Common myeloid progenitor, CD34-positive (primary cell): ENCODE results near the gene TLCD5.

Experiments used
- CTCF ChIA-PET: fragments of 350-600 bp; sonication (Branson Sonifier 250); formaldehyde crosslinking; loops from one replicate; lab custom pipeline; 2021; ENCODE audit warnings: antibody characterized with exemption; lab: Charles Lee
- POLR2A ChIA-PET: fragments of 350-600 bp; sonication (Branson Sonifier 250); formaldehyde crosslinking; loops from one replicate; lab custom pipeline; 2021; ENCODE audit warnings: antibody characterized with exemption; lab: Charles Lee
- DNase-seq, 3 donors: peaks; one replicate each; pipeline versions ENCODE4 v3.0.0 to v3.0.0-alpha.2; 2013
- H3K27ac ChIP-seq, 2 experiments: 1 replicate in 1 of 2; 2 replicates in 1 of 2; pipeline ENCODE4 v1.7.0; 2013; ENCODE audit warnings: inconsistent platforms in 2 of 2, low read length in 2 of 2, mild to moderate bottlenecking in 2 of 2, low read depth in 1 of 2, moderate library complexity in 1 of 2; ENCODE audit not compliant: severe bottlenecking in 2 of 2, insufficient read depth in 1 of 2, poor library complexity in 1 of 2
- H3K27me3 ChIP-seq, 5 experiments: replicated peaks in 2 of 5; 1 replicate in 3 of 5; 2 replicates in 2 of 5; pipeline versions ENCODE4 v1.6.1 to v1.7.0; 2013; ENCODE audit warnings: low read length in 4 of 5, mild to moderate bottlenecking in 2 of 5, moderate library complexity in 2 of 5, inconsistent platforms in 1 of 5; ENCODE audit not compliant: insufficient read depth in 5 of 5, control insufficient read depth in 4 of 5
- H3K36me3 ChIP-seq, 4 experiments: 1 replicate in 2 of 4; 2 replicates in 2 of 4; pipeline versions ENCODE4 v1.6.1 to v1.7.0; 2013; ENCODE audit warnings: low read length in 3 of 4, control low read depth in 1 of 4, mild to moderate bottlenecking in 1 of 4; ENCODE audit not compliant: control insufficient read depth in 4 of 4, insufficient read depth in 4 of 4
- H3K4me1 ChIP-seq, 4 experiments: 1 replicate in 3 of 4; 2 replicates in 1 of 4; pipeline versions ENCODE4 v1.6.1 to v1.7.1; 2013; ENCODE audit warnings: low read length in 3 of 4, mild to moderate bottlenecking in 3 of 4, control low read depth in 1 of 4, inconsistent platforms in 1 of 4, moderate library complexity in 1 of 4; ENCODE audit not compliant: control insufficient read depth in 4 of 4, insufficient read depth in 4 of 4; ENCODE audit errors: control extremely low read depth in 1 of 4
- H3K4me3 ChIP-seq, 7 experiments: 1 replicate in 4 of 7; 2 replicates in 3 of 7; pipeline versions ENCODE4 v1.5.1 to v1.7.0; 2013; ENCODE audit warnings: mild to moderate bottlenecking in 7 of 7, low read length in 6 of 7, moderate library complexity in 6 of 7, inconsistent platforms in 2 of 7, low read depth in 2 of 7, control low read depth in 1 of 7; ENCODE audit not compliant: insufficient read depth in 4 of 7, control insufficient read depth in 1 of 7; ENCODE audit errors: extremely low read depth in 1 of 7
- H3K9me3 ChIP-seq, 5 experiments: 1 replicate in 4 of 5; 2 replicates in 1 of 5; pipeline versions ENCODE4 v1.6.1 to v1.7.1; 2013; ENCODE audit warnings: low read length in 4 of 5, mild to moderate bottlenecking in 2 of 5, inconsistent platforms in 1 of 5, low read depth in 1 of 5, moderate library complexity in 1 of 5; ENCODE audit not compliant: control insufficient read depth in 4 of 5, insufficient read depth in 2 of 5; ENCODE audit errors: control extremely low read depth in 1 of 5
- WGBS: methylation state at CpG from one replicate; pipeline ENCODE4 v1.1.5; 2013; ENCODE audit not compliant: insufficient coverage; 5-methylcytosine and 5-hydroxymethylcytosine counted together

The TLCD5 gene

GRCh38 chr11:120346233-120346632 lies 21.1 kb downstream of the TLCD5 start:
- H3K27me3 ChIP-seq = peaks cover 11 to 71% (median 30%) of the 10 kb centered on the region in 5 experiments
- H3K4me1 ChIP-seq = peaks cover 11 to 16% (median 14%) of the 10 kb centered on the region in 4 experiments
- peaks cover 0 to 8% (median 2%) of the 10 kb centered on the region in 5 experiments for H3K9me3 ChIP-seq
- no peak for DNase-seq
- CTCF ChIA-PET = interaction anchor here (0.7 kb wide), 1 partner anchor 22 kb away, joined by 3 read pairs; no protein-coding TSS in a partner anchor
- H3K36me3 ChIP-seq = no peaks in the 10 kb centered on the region
- POLR2A ChIA-PET = no interaction called here
- H3K4me3 ChIP-seq = no peak overlapping the region
- no CpG with 5 or more reads among the region's 1 CpG for WGBS
- H3K27ac ChIP-seq = no peak overlapping the region

GRCh38 chr11:120350637-120351036 lies 25.5 kb downstream of the TLCD5 start:
- ChIA-PET POLR2A (no interaction called here), CTCF (no interaction called here)
- H3K27me3 ChIP-seq = peaks cover 23 to 74% (median 32%) of the 10 kb centered on the region in 5 experiments
- H3K27ac ChIP-seq = no peak overlapping the region
- no peaks in the 10 kb centered on the region for H3K36me3 ChIP-seq
- H3K4me1 ChIP-seq = no peaks in the 10 kb centered on the region
- H3K4me3 ChIP-seq = no peak overlapping the region
- H3K9me3 ChIP-seq = no peaks in the 10 kb centered on the region
- no peak for DNase-seq

GRCh38 chr11:120352405-120352804 lies 27.3 kb downstream of the TLCD5 start:
- 83% methylated on average over 2 of the region's 6 CpGs for WGBS
- Histone ChIP-seq H3K36me3 (no peaks in the 10 kb centered on the region), H3K4me3 (no peak overlapping the region), H3K9me3 (no peaks in the 10 kb centered on the region), H3K27ac (no peak overlapping the region), H3K27me3 (peaks cover 17 to 66% (median 34%) of the 10 kb centered on the region in 5 experiments), H3K4me1 (no peaks in the 10 kb centered on the region)
- DNase-seq = no peak
- ChIA-PET CTCF (no interaction called here), POLR2A (no interaction called here)

GRCh38 chr11:120354068-120354467 lies 29.0 kb downstream of the TLCD5 start:
- DNase-seq = no peak
- ChIA-PET POLR2A (no interaction called here), CTCF (no interaction called here)
- WGBS = no CpG with 5 or more reads among the region's 1 CpG
- peaks cover 13 to 62% (median 31%) of the 10 kb centered on the region in 5 experiments for H3K27me3 ChIP-seq
- no peak overlapping the region for H3K27ac ChIP-seq
- no peak overlapping the region for H3K4me3 ChIP-seq
- H3K4me1 ChIP-seq = no peaks in the 10 kb centered on the region
- H3K9me3 ChIP-seq = no peaks in the 10 kb centered on the region
- no peaks in the 10 kb centered on the region for H3K36me3 ChIP-seq

GRCh38 chr11:120354779-120355178 lies 29.7 kb downstream of the TLCD5 start:
- Histone ChIP-seq H3K4me3 (no peak overlapping the region), H3K27me3 (peaks cover 7 to 56% (median 27%) of the 10 kb centered on the region in 5 experiments), H3K36me3 (no peaks in the 10 kb centered on the region), H3K27ac (no peak overlapping the region), H3K4me1 (no peaks in the 10 kb centered on the region), H3K9me3 (no peaks in the 10 kb centered on the region)
- DNase-seq = no peak
- POLR2A ChIA-PET = no interaction called here
- WGBS = 100% methylated on average over 3 of the region's 6 CpGs
- CTCF ChIA-PET = no interaction called here

- ChIA-PET CTCF (no interaction called here), POLR2A (interaction anchor here (0.7 kb wide), 1 partner anchor 18 kb away, joined by 3 read pairs; no protein-coding TSS in a partner anchor)
- Histone ChIP-seq H3K9me3 (peaks cover 0 to 3% (median 0%) of the 10 kb centered on the region in 5 experiments), H3K36me3 (no peaks in the 10 kb centered on the region), H3K4me3 (no peak overlapping the region), H3K27ac (no peak overlapping the region), H3K4me1 (no peaks in the 10 kb centered on the region), H3K27me3 (peaks cover 5 to 50% (median 27%) of the 10 kb centered on the region in 5 experiments)
- no peak for DNase-seq
- 97% methylated on average over 4 of the region's 6 CpGs for WGBS
Measured at GRCh38 chr11:120357620-120358019, 32.5 kb downstream of the TLCD5 start.

GRCh38 chr11:120358729-120359128 lies 33.6 kb downstream of the TLCD5 start:
- Histone ChIP-seq H3K4me1 (no peaks in the 10 kb centered on the region), H3K27me3 (peaks cover 5 to 39% (median 21%) of the 10 kb centered on the region in 5 experiments), H3K4me3 (no peak overlapping the region), H3K27ac (no peak overlapping the region), H3K36me3 (no peaks in the 10 kb centered on the region), H3K9me3 (peaks cover 0 to 3% (median 0%) of the 10 kb centered on the region in 5 experiments)
- DNase-seq = no peak
- CTCF ChIA-PET = no interaction called here
- WGBS = 94% methylated on average over 3 of the region's 3 CpGs
- POLR2A ChIA-PET = no interaction called here
